HG02642 (cell line): ENCODE measurements around the gene PDLIM7.
A peak's percentile ranks its signal among the peaks of the same experiment; 100 is the strongest.

ENCODE experiments used
- ATAC-seq: cut with Tn5 transposase; IDR thresholded peaks from one replicate; pipeline ENCODE4 v1.9.1; 2021; ENCODE audit warnings: mild to moderate bottlenecking; ENCODE audit not compliant: unreplicated experiment, poor library complexity

PDLIM7 gene

GRCh38 chr5:177526191-177526590, 28.8 kb upstream of the PDLIM7 start:
- no peak for ATAC-seq

- no peak for ATAC-seq
Measured at GRCh38 chr5:177524941-177525655, 27.7 kb upstream of the PDLIM7 start.

- no peak for ATAC-seq
Measured at GRCh38 chr5:177524539-177524900, 27.1 kb upstream of the PDLIM7 start.

GRCh38 chr5:177523711-177524538, 26.5 kb upstream of the PDLIM7 start:
- no peak for ATAC-seq

GRCh38 chr5:177520916-177521513, 23.6 kb upstream of the PDLIM7 start:
- no peak for ATAC-seq

GRCh38 chr5:177520271-177520670, 22.9 kb upstream of the PDLIM7 start:
- ATAC-seq = no peak

GRCh38 chr5:177519463-177520235, 22.2 kb upstream of the PDLIM7 start:
- ATAC-seq = no peak

GRCh38 chr5:177516601-177517568, 19.5 kb upstream of the PDLIM7 start, which contains the start of gene DDX41:
Gene DDX41 (minus strand): TSS chr5:177516961. CDS start chr5:177516945, 16 bp downstream.
- ATAC-seq = peak; percentile 81

GRCh38 chr5:177515580-177515979, 18.2 kb upstream of the PDLIM7 start:
- ATAC-seq = no peak

GRCh38 chr5:177514541-177514940, 17.1 kb upstream of the PDLIM7 start:
- ATAC-seq = no peak

GRCh38 chr5:177513500-177513899, 16.1 kb upstream of the PDLIM7 start:
- no peak for ATAC-seq

GRCh38 chr5:177512736-177513380, 15.5 kb upstream of the PDLIM7 start:
- ATAC-seq = no peak

- no peak for ATAC-seq
Measured at GRCh38 chr5:177511796-177512675, 14.6 kb upstream of the PDLIM7 start.

GRCh38 chr5:177511181-177511580, 13.8 kb upstream of the PDLIM7 start:
- no peak for ATAC-seq

- peak; percentile 36 for ATAC-seq
Measured at GRCh38 chr5:177510567-177511053, 13.2 kb upstream of the PDLIM7 start.

GRCh38 chr5:177509991-177510566, 12.7 kb upstream of the PDLIM7 start:
- ATAC-seq = peak; percentile 33

- peak; percentile 33 for ATAC-seq
Measured at GRCh38 chr5:177509381-177509951, 12.1 kb upstream of the PDLIM7 start, which contains the start of gene DOK3. Gene DOK3 (minus strand): TSS chr5:177509826. CDS start chr5:177509540, 286 bp downstream.
